ENCODE data around the gene GRIK3. TPM values are rescaled to one million over a fixed set of nuclear protein-coding genes. Genes with fewer than 3 reads are reported as not detected.

Gene GRIK3
- total and polyA plus RNA-seq, 8 donors: under 0.01 to 4.9 (median 0.46) TPM; not detected in 1

DNA sequence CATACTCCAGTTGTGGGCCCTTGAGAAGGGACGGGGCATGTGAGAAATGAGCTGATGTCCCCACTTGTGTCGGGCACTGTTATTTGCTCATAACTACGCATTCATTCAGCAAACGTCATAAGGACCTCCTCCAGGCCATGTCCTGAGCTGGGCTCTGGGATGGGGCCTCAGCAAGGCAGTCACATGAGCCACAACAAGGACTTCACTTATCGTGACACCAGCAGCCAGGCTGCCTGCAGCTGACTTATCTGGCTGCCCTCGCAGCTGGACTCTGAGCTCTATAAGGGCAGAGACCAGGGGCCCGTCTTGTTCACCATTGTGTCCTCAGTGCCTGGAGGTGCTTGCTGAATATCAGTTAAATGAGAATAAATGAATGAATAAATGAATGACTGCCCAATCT lies 37.5 kb upstream of the GRIK3 start:
- 42 to 59% (median 49%) methylated on average over 4 to 7 of the region's 7 CpGs for WGBS, 5 donors
- intact Hi-C loops (cut with DNase I; ENCODE audit: low total_unique reads): no loop called here

DNA sequence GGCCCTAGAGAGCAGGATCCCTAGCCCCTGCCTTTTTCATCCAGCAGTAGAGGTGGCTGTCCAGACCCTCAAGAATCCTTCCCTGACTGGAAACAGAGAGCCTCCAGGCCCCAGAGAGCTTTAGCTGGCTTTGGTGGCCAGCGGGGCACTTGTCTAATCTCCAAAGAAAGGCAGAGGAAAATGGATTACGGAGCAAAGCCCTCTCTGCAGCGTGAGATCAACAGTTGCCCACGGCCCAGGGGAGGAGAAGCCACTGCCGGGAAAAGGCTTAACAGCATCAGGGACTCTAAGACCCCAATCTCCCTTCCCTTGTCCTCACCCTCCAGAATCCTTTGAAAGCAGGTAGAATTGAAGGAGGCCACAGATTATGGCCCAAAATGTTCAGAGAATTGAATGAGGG lies 35.8 kb upstream of the GRIK3 start:
- WGBS, 5 donors: 51 to 72% (median 68%) methylated on average over 5 of the region's 5 CpGs
- Histone ChIP-seq H3K4me3 (no peak overlapping the region), H3K36me3 (no peaks in the 10 kb centered on the region), H3K9me3 (no peaks in the 10 kb centered on the region), H3K27ac (no peak overlapping the region), H3K27me3 (peaks cover 0 to 73% (median 17%) of the 10 kb centered on the region in 3 donors), H3K4me1 (no peaks in the 10 kb centered on the region)
- no peak for DNase-seq
- intact Hi-C loops (cut with DNase I; ENCODE audit: low total_unique reads): no loop called here
- TF ChIP-seq EP300 (IDR thresholded peaks at IDR 0.05): no peak
- no peak for TF ChIP-seq POLR2AphosphoS5 (IDR thresholded peaks at IDR 0.05)
- TF ChIP-seq, protein P1, sequence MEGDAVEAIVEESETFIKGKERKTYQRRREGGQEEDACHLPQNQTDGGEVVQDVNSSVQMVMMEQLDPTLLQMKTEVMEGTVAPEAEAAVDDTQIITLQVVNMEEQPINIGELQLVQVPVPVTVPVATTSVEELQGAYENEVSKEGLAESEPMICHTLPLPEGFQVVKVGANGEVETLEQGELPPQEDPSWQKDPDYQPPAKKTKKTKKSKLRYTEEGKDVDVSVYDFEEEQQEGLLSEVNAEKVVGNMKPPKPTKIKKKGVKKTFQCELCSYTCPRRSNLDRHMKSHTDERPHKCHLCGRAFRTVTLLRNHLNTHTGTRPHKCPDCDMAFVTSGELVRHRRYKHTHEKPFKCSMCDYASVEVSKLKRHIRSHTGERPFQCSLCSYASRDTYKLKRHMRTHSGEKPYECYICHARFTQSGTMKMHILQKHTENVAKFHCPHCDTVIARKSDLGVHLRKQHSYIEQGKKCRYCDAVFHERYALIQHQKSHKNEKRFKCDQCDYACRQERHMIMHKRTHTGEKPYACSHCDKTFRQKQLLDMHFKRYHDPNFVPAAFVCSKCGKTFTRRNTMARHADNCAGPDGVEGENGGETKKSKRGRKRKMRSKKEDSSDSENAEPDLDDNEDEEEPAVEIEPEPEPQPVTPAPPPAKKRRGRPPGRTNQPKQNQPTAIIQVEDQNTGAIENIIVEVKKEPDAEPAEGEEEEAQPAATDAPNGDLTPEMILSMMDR (IDR thresholded peaks at IDR 0.05): no peak
- no peak for TF ChIP-seq POLR2A (IDR thresholded peaks at IDR 0.05)

More for the DNA sequence above, 37.5 kb upstream of the GRIK3 start:
- Histone ChIP-seq H3K4me3 (no peak overlapping the region), H3K27ac (no peak overlapping the region), H3K36me3 (no peaks in the 10 kb centered on the region), H3K9me3 (no peaks in the 10 kb centered on the region), H3K27me3 (peaks cover 0 to 60% (median 15%) of the 10 kb centered on the region in 3 donors), H3K4me1 (no peaks in the 10 kb centered on the region)
- TF ChIP-seq EP300 (IDR thresholded peaks at IDR 0.05) (no peak), POLR2A (IDR thresholded peaks at IDR 0.05) (no peak), POLR2AphosphoS5 (IDR thresholded peaks at IDR 0.05) (no peak)
- TF ChIP-seq, protein P1 (IDR thresholded peaks at IDR 0.05): no peak
- peak in 1 of 2 donors; percentile 39 for DNase-seq

DNA sequence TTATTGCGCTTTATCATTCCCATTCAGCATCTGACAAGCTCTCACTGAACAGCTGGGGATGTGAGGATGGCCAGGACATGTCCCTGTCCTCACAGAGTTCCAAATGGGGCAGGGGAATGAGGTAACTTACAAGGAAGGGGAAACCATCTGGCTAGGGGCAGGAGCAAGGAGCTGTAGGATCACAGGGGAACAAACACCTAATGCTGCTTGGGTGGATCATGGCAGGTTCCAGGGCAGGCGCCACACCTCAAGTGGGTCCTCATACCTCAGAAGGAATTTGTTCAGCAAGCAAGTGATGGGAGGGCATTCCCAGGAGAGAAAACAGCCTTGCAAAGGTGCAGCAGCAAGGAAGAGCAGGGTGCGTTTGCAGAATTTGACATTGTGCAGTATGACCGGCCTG lies 35.1 kb upstream of the GRIK3 start:
- Histone ChIP-seq H3K36me3 (no peaks in the 10 kb centered on the region), H3K27me3 (peaks cover 0 to 80% (median 17%) of the 10 kb centered on the region in 3 donors), H3K4me3 (no peak overlapping the region), H3K4me1 (no peaks in the 10 kb centered on the region), H3K27ac (no peak overlapping the region), H3K9me3 (no peaks in the 10 kb centered on the region)
- 61 to 79% (median 67%) methylated on average over 4 of the region's 4 CpGs for WGBS, 5 donors
- intact Hi-C loops (cut with DNase I; ENCODE audit: low total_unique reads): no loop called here
- DNase-seq: no peak
- no peak for TF ChIP-seq EP300 (IDR thresholded peaks at IDR 0.05)
- TF ChIP-seq POLR2AphosphoS5 (IDR thresholded peaks at IDR 0.05): no peak
- no peak for TF ChIP-seq POLR2A (IDR thresholded peaks at IDR 0.05)
- TF ChIP-seq, protein P1 (IDR thresholded peaks at IDR 0.05): no peak

DNA sequence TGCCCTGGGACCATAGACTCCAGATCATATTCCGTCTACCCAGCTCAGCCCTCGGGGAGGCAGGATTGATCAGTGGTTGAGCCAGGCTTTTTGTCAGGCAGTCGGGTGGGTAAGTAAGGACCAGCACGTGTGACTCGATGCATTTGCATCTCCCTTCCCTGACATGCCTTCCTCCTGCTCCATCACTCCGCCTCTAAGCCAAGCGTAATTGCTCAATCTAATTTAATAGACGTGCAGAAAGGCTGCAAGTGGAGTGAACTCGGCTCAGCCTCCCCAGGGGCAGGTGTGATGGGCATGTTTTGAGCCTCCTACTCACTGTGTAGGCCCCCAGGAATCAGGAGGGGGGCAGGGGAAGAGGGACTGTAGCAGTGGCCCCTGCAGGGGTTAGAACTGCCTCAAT lies 34.6 kb upstream of the GRIK3 start:
- WGBS, 5 donors: 44 to 56% (median 52%) methylated on average over 9 of the region's 9 CpGs
- Histone ChIP-seq H3K4me1 (no peaks in the 10 kb centered on the region), H3K4me3 (no peak overlapping the region), H3K36me3 (no peaks in the 10 kb centered on the region), H3K9me3 (no peaks in the 10 kb centered on the region), H3K27me3 (peaks cover 0 to 82% (median 17%) of the 10 kb centered on the region in 3 donors), H3K27ac (no peak overlapping the region)
- TF ChIP-seq POLR2A (IDR thresholded peaks at IDR 0.05) (no peak), EP300 (IDR thresholded peaks at IDR 0.05) (no peak), POLR2AphosphoS5 (IDR thresholded peaks at IDR 0.05) (no peak)
- TF ChIP-seq, protein P1 (IDR thresholded peaks at IDR 0.05): no peak
- peak in 1 of 2 donors; percentile 17 for DNase-seq
- intact Hi-C loops (cut with DNase I; ENCODE audit: low total_unique reads): no loop called here

Data from stomach (tissue), 9 donors.